DMS79 (cell line): ENCODE data around the gene IL1B.
"Not testable (repeated sequence)": the region's sequence is repeated elsewhere in the genome, so short reads cannot be mapped to it uniquely, and the experiment has no call there.

ENCODE experiments used
- DNase-seq: peaks from one replicate; lab custom pipeline; 2025; lab: John Stamatoyannopoulos, UW

IL1B gene

GRCh38 chr2:112850588-112850987 lies 14.0 kb upstream of the IL1B start:
- no peak for DNase-seq

- DNase-seq, result no peak
Observed at GRCh38 chr2:112849956-112850355, 13.4 kb upstream of the IL1B start.

- no peak for DNase-seq
Observed at GRCh38 chr2:112848833-112849232, 12.3 kb upstream of the IL1B start.

GRCh38 chr2:112846031-112846430 lies 9.5 kb upstream of the IL1B start:
- DNase-seq, result no peak

GRCh38 chr2:112843836-112844235 lies 7.3 kb upstream of the IL1B start:
- DNase-seq, result no peak

GRCh38 chr2:112843288-112843687 lies 6.7 kb upstream of the IL1B start:
- DNase-seq, result no peak

- no peak for DNase-seq
Observed at GRCh38 chr2:112841295-112842044, 4.9 kb upstream of the IL1B start.

GRCh38 chr2:112840068-112840445 lies 3.5 kb upstream of the IL1B start:
- DNase-seq, result no peak

GRCh38 chr2:112839407-112840067 lies 3.0 kb upstream of the IL1B start:
- DNase-seq, result no peak

- DNase-seq, result no peak
Observed at GRCh38 chr2:112836163-112836560, 417 bp downstream of the IL1B start.

GRCh38 chr2:112835536-112836162 lies 930 bp downstream of the IL1B start:
- no peak for DNase-seq

GRCh38 chr2:112835061-112835501 lies 1.5 kb downstream of the IL1B start:
- no peak for DNase-seq

GRCh38 chr2:112834396-112835037 lies 2.1 kb downstream of the IL1B start:
- no peak for DNase-seq

GRCh38 chr2:112833976-112834375 lies 2.6 kb downstream of the IL1B start:
- DNase-seq, result no peak

GRCh38 chr2:112833639-112833931 lies 3.0 kb downstream of the IL1B start:
- DNase-seq, result not testable (repeated sequence)

- DNase-seq, result no peak
Observed at GRCh38 chr2:112832841-112833638, 3.5 kb downstream of the IL1B start.

GRCh38 chr2:112831946-112832840 lies 4.4 kb downstream of the IL1B start:
- DNase-seq, result no peak

- no peak for DNase-seq
Observed at GRCh38 chr2:112831513-112831845, 5.1 kb downstream of the IL1B start.

GRCh38 chr2:112830682-112831512 lies 5.7 kb downstream of the IL1B start:
- DNase-seq, result no peak

GRCh38 chr2:112829961-112830681 lies 6.5 kb downstream of the IL1B start:
- DNase-seq, result no peak
